ENCODE measurements around the gene CTH.
"Not testable (repeated sequence)": the region's sequence is repeated elsewhere in the genome, so short reads cannot be mapped to it uniquely, and the experiment has no call there.

CTH gene

DNA sequence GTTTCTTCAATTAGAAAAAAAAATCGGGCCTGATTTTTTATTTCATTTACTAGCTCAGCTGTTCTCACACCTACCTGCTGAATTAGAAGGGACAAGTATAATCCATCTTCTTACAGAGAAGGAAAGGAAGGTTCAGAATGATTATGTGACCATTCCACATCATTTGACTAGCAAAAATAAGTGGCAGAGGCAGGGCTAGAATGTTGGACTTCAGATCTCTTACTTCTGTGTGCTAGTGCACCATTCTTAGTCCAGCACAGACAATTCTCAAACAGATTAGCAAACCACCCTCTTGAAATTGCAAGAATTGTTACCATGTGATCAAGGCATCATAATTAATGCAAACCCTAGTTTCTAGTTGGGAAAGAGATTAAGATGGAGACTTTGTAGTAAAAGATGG, 32.7 kb downstream of the CTH start:
- TF ChIP-seq, protein P1, sequence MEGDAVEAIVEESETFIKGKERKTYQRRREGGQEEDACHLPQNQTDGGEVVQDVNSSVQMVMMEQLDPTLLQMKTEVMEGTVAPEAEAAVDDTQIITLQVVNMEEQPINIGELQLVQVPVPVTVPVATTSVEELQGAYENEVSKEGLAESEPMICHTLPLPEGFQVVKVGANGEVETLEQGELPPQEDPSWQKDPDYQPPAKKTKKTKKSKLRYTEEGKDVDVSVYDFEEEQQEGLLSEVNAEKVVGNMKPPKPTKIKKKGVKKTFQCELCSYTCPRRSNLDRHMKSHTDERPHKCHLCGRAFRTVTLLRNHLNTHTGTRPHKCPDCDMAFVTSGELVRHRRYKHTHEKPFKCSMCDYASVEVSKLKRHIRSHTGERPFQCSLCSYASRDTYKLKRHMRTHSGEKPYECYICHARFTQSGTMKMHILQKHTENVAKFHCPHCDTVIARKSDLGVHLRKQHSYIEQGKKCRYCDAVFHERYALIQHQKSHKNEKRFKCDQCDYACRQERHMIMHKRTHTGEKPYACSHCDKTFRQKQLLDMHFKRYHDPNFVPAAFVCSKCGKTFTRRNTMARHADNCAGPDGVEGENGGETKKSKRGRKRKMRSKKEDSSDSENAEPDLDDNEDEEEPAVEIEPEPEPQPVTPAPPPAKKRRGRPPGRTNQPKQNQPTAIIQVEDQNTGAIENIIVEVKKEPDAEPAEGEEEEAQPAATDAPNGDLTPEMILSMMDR (IDR thresholded peaks at IDR 0.05; ENCODE audit: insufficient read depth, low read length, poor library complexity, severe bottlenecking), result no peak
- no peaks in the 10 kb centered on the region; the same call in 1 of the 2 replicates for H3K36me3 ChIP-seq (ENCODE audit: control insufficient read depth, insufficient read depth, low read length)
- no peak overlapping the region for H3K4me3 ChIP-seq (replicated peaks; ENCODE audit: low read depth, low read length)
- H3K27me3 ChIP-seq (replicated peaks; ENCODE audit: control insufficient read depth, insufficient read depth, low read length), result no peaks in the 10 kb centered on the region
- DNase-seq (ENCODE audit: extremely low read depth, insufficient read length), result no peak

DNA sequence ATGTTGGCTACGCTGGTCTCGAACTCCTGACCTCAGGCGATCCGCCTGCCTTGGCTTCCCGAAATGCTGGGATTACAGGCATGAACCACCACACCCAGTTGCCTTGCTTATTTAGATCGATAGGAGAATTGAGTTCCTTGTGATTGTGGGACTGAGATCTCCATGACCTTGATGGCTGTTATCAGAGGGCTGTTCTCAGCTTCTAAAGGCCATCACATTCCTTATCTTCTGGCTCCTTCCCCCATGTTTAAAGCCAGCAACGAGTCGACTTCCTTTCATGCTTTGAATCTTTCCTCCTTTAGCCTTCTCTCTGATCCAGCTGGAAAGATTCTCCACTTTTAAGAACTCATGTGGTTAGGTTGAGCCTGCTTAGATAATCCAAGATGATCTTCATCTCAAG, 38.0 kb downstream of the CTH start:
- Histone ChIP-seq H3K36me3 (ENCODE audit: control insufficient read depth, insufficient read depth, low read length) (no peaks in the 10 kb centered on the region), H3K27me3 (replicated peaks; ENCODE audit: control insufficient read depth, insufficient read depth, low read length) (no peaks in the 10 kb centered on the region), H3K4me3 (replicated peaks; ENCODE audit: low read depth, low read length) (no peak overlapping the region)
- TF ChIP-seq, protein P1 (IDR thresholded peaks at IDR 0.05; ENCODE audit: insufficient read depth, low read length, poor library complexity, severe bottlenecking), result no peak
- DNase-seq (ENCODE audit: extremely low read depth, insufficient read length), result no peak

DNA sequence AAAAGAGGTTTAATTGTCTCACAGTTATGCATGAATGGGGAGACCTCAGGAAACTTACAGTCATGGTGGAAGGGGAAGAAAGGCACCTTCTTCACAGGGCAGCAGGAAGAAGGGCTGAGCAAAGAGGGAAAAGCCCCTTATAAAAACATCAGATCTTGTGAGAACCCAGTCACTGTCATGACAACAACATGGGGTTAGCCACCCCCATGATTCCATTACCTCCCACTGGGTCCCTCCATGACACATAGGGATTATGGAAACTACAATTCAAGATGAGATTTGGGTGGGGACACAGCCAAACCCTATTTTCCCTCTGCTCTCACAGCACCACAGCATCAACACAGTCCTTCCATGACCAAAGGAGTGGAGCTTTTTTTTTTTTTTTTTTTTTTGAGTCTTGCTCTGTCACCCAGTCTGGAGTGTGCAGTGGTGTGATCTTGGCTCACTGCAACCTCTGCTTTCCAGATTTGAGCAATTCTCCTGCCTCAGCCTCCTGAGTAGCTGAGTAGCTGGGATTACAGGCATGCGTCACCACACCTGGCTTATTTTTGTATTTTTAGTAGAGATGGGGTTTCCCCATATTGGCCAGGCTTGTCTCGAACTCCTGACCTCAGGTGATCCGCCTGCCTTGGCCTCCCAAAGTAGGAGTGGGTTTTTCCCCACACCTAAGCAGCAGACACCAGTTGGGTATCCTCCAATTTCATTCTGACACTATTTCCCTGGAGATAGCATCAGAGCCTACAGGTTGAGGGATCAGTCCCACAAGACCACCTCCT, 41.3 kb downstream of the CTH start:
- H3K4me3 ChIP-seq (replicated peaks; ENCODE audit: low read depth, low read length); DNase-seq (ENCODE audit: extremely low read depth, insufficient read length): not testable (repeated sequence)

DNA sequence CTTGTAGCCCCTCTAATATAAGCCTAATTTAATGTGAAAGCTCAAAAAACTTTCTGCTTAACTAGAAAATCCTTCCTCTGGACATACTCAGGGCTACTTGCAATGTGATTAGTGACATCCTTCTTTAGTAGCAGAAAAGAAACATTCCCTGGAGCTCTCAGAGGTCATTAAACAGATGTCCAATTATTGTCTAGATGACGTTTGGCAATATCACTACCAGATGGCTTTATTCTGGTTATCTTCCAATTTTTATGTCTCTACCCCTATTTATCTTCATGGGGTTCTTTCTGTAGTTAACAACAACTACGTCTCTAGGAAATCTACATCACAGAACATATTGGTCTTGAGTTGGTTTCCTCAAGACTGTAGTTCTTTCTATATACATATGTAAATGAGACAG, 44.2 kb downstream of the CTH start:
- DNase-seq (ENCODE audit: extremely low read depth, insufficient read length), result no peak
- TF ChIP-seq, protein P1 (IDR thresholded peaks at IDR 0.05; ENCODE audit: insufficient read depth, low read length, poor library complexity, severe bottlenecking), result no peak
- no peaks in the 10 kb centered on the region for H3K36me3 ChIP-seq (ENCODE audit: control insufficient read depth, insufficient read depth, low read length)

More for the DNA sequence above, 41.3 kb downstream of the CTH start:
- not testable (repeated sequence) for H3K27me3 ChIP-seq (replicated peaks; ENCODE audit: control insufficient read depth, insufficient read depth, low read length); H3K36me3 ChIP-seq (ENCODE audit: control insufficient read depth, insufficient read depth, low read length)

DNA sequence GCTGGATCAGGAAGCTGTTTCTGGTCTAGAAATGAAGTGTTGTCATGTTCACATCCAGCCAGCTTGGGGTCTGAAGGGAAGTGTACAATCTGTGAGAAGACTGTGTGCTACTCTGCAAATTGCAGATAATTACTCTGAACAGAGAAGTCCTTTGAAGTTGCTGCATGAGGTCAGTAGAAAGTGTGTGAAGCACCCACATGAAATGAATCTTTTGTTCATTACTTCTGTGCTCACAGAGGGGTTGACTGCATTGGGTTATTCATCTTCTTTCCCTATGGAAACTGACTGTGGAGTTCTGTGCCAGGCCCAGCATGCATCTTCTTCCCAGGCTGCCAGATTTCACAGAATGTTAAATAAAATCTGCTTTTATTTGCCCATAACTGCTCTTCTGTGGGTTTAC, 47.1 kb downstream of the CTH start:
- TF ChIP-seq, protein P1 (IDR thresholded peaks at IDR 0.05; ENCODE audit: insufficient read depth, low read length, poor library complexity, severe bottlenecking), result no peak
- H3K4me3 ChIP-seq (replicated peaks; ENCODE audit: low read depth, low read length), result no peak overlapping the region
- H3K36me3 ChIP-seq (ENCODE audit: control insufficient read depth, insufficient read depth, low read length), result no peaks in the 10 kb centered on the region
- DNase-seq (ENCODE audit: extremely low read depth, insufficient read length), result no peak
- no peaks in the 10 kb centered on the region for H3K27me3 ChIP-seq (replicated peaks; ENCODE audit: control insufficient read depth, insufficient read depth, low read length)

More for the DNA sequence above, 44.2 kb downstream of the CTH start:
- no peak overlapping the region for H3K4me3 ChIP-seq (replicated peaks; ENCODE audit: low read depth, low read length)
- no peaks in the 10 kb centered on the region for H3K27me3 ChIP-seq (replicated peaks; ENCODE audit: control insufficient read depth, insufficient read depth, low read length)

DNA sequence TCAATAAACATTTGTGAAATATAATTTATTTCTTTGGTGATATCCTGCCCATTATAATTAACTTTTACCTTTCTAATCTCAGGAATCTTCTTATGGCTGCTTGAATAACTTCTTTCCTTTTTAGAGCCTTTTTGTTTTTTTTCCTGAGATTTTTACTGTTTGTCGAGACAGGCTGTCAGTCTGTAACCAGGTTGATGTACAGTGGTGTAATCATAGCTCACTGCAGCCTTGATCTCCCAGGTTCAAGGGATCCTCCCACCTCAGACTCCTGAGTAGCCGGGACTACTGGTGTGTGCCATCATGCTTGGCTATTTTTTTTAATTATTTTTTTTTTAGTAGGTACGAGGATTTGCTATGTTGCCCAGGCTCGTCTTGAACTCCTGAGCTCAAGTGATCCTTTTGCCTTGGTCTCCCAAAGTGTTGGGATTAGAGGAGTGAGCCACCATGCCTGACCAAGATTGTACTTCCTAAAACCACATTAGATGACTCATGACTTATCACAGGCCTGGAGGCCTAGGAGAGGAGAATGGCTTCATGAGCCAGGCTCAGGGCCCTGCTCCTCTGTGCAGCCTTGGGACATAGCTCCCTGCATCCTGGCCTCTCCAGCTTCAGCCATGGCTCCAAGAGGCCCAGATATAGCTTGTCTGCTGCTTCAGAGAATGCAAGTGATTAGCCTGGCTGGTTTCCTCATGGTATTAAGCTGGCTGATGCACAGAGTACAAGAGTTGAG, 48.6 kb downstream of the CTH start:
- TF ChIP-seq, protein P1 (IDR thresholded peaks at IDR 0.05; ENCODE audit: insufficient read depth, low read length, poor library complexity, severe bottlenecking), result no peak
- H3K27me3 ChIP-seq (replicated peaks; ENCODE audit: control insufficient read depth, insufficient read depth, low read length), result no peaks in the 10 kb centered on the region
- H3K36me3 ChIP-seq (ENCODE audit: control insufficient read depth, insufficient read depth, low read length), result no peaks in the 10 kb centered on the region
- H3K4me3 ChIP-seq (replicated peaks; ENCODE audit: low read depth, low read length), result no peak overlapping the region
- DNase-seq (ENCODE audit: extremely low read depth, insufficient read length), result no peak

DNA sequence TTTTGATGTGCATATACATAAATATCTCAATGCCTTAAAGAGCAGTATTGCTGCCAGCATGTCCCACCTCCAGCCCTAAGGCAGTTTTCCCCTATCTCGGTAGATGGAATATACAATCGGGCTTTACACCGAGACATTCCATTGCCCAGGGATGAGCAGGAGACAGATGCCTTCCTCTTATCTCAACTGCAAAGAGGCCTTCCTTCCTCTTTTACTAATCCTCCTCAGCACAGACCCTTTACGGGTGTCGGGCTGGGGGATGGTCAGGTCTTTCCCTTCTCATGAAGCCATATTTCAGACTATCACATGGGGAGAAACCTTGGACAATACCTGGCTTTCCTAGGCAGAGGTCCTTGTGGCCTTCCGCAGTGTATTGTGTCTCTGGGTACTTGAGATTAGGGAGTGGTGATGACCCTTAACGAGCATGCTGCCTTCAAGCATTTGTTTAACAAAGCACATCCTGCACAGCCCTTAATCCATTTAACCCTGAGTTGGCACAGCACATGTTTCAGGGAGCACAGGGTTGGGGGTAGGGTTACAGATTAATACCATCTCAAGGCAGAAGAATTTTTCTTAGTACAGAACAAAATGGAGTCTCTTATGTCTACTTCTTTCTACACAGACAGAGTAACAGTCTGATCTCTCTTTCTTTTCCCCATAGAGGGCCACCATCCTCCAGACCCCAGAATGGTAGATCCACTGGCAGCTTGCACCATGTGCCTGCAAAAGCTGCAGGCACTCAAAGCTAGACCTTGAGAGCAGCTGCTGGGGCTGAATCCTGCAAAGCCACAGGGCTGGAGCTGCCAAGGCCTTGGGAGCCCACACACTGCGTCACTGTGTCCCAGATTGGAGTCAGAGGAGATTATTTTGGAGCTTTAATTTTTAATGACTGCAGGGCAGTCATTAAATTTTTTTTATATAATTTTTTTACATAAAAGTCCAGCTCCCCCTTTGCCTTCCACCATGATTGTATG, 50.0 kb downstream of the CTH start:
- H3K36me3 ChIP-seq (ENCODE audit: control insufficient read depth, insufficient read depth, low read length); H3K4me3 ChIP-seq (replicated peaks; ENCODE audit: low read depth, low read length); H3K27me3 ChIP-seq (replicated peaks; ENCODE audit: control insufficient read depth, insufficient read depth, low read length); DNase-seq (ENCODE audit: extremely low read depth, insufficient read length): not testable (repeated sequence)
